Loucy (cell line): ENCODE results near the gene SLC3A2.

Experiments used
- H2AFZ ChIP-seq: fragments of 200-600 bp; sonication (generic); 2 replicates; pipeline ENCODE4 v1.6.0; 2016; ENCODE audit warnings: antibody characterized with exemption, mild to moderate bottlenecking, low read length, moderate library complexity
- H3F3A ChIP-seq: fragments of 200-600 bp; 2 replicates; pipeline ENCODE4 v1.6.0; 2016; ENCODE audit warnings: antibody characterized with exemption, low read depth, mild to moderate bottlenecking
- H3K27me3 ChIP-seq: fragments of 200-600 bp; sonication (generic); 2 replicates; pipeline ENCODE4 v1.6.1; 2014; ENCODE audit warnings: low read length, mild to moderate bottlenecking; ENCODE audit not compliant: insufficient read depth, poor library complexity, severe bottlenecking
- H3K36me3 ChIP-seq: fragments of 200-600 bp; sonication (generic); 2 replicates; pipeline ENCODE4 v1.6.1; 2016; ENCODE audit warnings: low read length; ENCODE audit not compliant: insufficient read depth
- H3K4me1 ChIP-seq: fragments of 200-600 bp; sonication (generic); 2 replicates; pipeline ENCODE4 v1.5.1; 2014; ENCODE audit warnings: low read length, mild to moderate bottlenecking; ENCODE audit not compliant: insufficient read depth, poor library complexity, severe bottlenecking
- H3K4me2 ChIP-seq: fragments of 200-600 bp; sonication (generic); 2 replicates; pipeline ENCODE4 v1.6.0; 2014; ENCODE audit warnings: antibody characterized with exemption, low read length, low read depth, mild to moderate bottlenecking; ENCODE audit not compliant: poor library complexity, severe bottlenecking
- H3K4me3 ChIP-seq: fragments of 200-600 bp; sonication (generic); 2 replicates; pipeline ENCODE4 v1.5.1; 2014; ENCODE audit warnings: low read length, mild to moderate bottlenecking, mixed read lengths; ENCODE audit not compliant: poor library complexity, severe bottlenecking
- H3K79me2 ChIP-seq: fragments of 200-600 bp; sonication (generic); 2 replicates; pipeline ENCODE4 v1.6.1; 2014; ENCODE audit warnings: low read length; ENCODE audit not compliant: insufficient read depth
- H3K9ac ChIP-seq: fragments of 200-600 bp; sonication (generic); 2 replicates; pipeline ENCODE4 v1.6.0; 2014; ENCODE audit warnings: mild to moderate bottlenecking, low read depth, low read length, moderate library complexity; ENCODE audit not compliant: poor library complexity, severe bottlenecking
- H3K9me2 ChIP-seq: fragments of 200-600 bp; sonication (generic); replicated peaks from 2 replicates; pipeline ENCODE4 v1.6.1; 2016; ENCODE audit warnings: low read depth, low read length, mixed read lengths
- H3K9me3 ChIP-seq: fragments of 200-600 bp; sonication (generic); 2 replicates; pipeline ENCODE4 v1.6.1; 2014; ENCODE audit warnings: mild to moderate bottlenecking, antibody characterized with exemption, low read length, low read depth; ENCODE audit not compliant: insufficient read depth
- H4K20me1 ChIP-seq: fragments of 200-600 bp; sonication (generic); 2 replicates; pipeline ENCODE4 v1.6.0; 2014; ENCODE audit warnings: antibody characterized with exemption, low read length, mild to moderate bottlenecking; ENCODE audit not compliant: insufficient read depth, poor library complexity, severe bottlenecking
- EZH2phosphoT487 ChIP-seq: fragments of 200-600 bp; IDR thresholded peaks from 2 replicates; pipeline ENCODE4 v1.6.1; 2018; ENCODE audit warnings: antibody characterized with exemption, mild to moderate bottlenecking, moderate library complexity, borderline replicate concordance
- TF ChIP-seq, protein P1 (sequence below): fragments of 200-600 bp; sonication (generic); conservative IDR thresholded peaks from 2 replicates; pipeline ENCODE4 v1.5.1; 2014; ENCODE audit warnings: mild to moderate bottlenecking, antibody characterized with exemption, low read length

Gene SLC3A2

DNA sequence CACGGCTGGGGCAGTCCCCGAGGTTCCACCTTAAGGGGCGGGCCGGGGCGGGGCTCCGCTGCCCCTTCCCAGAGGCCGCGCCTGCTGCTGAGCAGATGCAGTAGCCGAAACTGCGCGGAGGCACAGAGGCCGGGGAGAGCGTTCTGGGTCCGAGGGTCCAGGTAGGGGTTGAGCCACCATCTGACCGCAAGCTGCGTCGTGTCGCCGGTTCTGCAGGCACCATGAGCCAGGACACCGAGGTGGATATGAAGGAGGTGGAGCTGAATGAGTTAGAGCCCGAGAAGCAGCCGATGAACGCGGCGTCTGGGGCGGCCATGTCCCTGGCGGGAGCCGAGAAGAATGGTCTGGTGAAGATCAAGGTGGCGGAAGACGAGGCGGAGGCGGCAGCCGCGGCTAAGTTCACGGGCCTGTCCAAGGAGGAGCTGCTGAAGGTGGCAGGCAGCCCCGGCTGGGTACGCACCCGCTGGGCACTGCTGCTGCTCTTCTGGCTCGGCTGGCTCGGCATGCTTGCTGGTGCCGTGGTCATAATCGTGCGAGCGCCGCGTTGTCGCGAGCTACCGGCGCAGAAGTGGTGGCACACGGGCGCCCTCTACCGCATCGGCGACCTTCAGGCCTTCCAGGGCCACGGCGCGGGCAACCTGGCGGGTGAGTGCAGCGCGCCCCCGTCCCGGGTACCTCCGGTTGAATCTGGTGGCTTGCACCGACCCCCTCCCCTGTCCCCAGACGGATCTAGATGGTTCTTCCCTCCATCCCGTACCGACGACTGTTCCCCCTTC lies at the start of gene SLC3A2:
Gene SLC3A2, plus strand, starts transcription at position 94 of the 776 bp plus-strand sequence. Its CDS starts 128 bp downstream, at position 222.
- Histone ChIP-seq H3K4me2 (peak within 1 kb of the TSS; percentile 100), H3K36me3 (peaks cover 37% of the 10 kb centered on the region), H3K9ac (peak within 1 kb of the TSS; percentile 100), H3K4me3 (peak within 1 kb of the TSS; percentile 92), H3K79me2 (peaks cover 64% of the 10 kb centered on the region), H2AFZ (peak within 1 kb of the TSS; percentile 62), H3F3A (no peaks in the 10 kb centered on the region), H3K27me3 (peaks cover 4% of the 10 kb centered on the region), H3K9me3 (no peaks in the 10 kb centered on the region), H4K20me1 (peaks cover 39% of the 10 kb centered on the region), H3K9me2 (no peaks in the 10 kb centered on the region), H3K4me1 (peaks cover 37% of the 10 kb centered on the region)
- TF ChIP-seq, protein P1, sequence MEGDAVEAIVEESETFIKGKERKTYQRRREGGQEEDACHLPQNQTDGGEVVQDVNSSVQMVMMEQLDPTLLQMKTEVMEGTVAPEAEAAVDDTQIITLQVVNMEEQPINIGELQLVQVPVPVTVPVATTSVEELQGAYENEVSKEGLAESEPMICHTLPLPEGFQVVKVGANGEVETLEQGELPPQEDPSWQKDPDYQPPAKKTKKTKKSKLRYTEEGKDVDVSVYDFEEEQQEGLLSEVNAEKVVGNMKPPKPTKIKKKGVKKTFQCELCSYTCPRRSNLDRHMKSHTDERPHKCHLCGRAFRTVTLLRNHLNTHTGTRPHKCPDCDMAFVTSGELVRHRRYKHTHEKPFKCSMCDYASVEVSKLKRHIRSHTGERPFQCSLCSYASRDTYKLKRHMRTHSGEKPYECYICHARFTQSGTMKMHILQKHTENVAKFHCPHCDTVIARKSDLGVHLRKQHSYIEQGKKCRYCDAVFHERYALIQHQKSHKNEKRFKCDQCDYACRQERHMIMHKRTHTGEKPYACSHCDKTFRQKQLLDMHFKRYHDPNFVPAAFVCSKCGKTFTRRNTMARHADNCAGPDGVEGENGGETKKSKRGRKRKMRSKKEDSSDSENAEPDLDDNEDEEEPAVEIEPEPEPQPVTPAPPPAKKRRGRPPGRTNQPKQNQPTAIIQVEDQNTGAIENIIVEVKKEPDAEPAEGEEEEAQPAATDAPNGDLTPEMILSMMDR, result peak; percentile 63
- TF ChIP-seq EZH2phosphoT487, result no peak

DNA sequence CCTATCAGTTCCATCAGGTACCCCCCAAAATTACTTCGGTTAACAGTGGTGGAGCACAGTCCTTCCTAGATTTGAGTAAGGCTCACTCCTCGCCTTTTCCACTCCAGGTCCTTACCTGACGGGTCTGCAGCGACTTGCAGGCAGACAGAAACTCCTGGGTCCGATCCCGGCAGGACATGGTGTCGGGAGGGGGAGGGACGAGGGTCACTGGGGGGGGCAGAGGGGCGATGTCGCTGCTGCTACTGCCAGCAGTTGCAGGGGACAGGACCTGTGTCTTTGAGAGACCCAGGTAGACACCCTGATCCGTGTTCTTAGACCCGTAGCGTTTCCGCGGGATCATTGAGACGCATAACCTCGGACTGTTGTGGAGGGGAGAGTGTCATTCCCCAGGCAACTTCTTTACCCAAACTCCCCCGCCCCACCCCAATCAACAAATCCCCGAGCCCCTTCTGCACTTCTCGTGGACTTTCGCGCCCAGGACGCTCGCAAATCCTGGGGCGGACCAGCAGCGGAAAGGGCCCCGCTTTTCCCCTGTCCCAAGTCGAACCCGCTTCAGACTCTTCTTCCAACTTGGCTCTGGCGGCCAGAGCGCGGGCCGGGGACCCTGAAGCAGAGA lies 49.7 kb upstream of the SLC3A2 start:
- Histone ChIP-seq H3K9ac (peak overlapping the region; percentile 80), H3K79me2 (peaks cover 44% of the 10 kb centered on the region), H3K27me3 (no peaks in the 10 kb centered on the region), H3K9me3 (no peaks in the 10 kb centered on the region), H3K9me2 (no peaks in the 10 kb centered on the region), H4K20me1 (peaks cover 8% of the 10 kb centered on the region), H3K4me1 (peaks cover 14% of the 10 kb centered on the region), H2AFZ (peak overlapping the region; percentile 76; the same call in 1 of the 2 replicates), H3K4me2 (peak overlapping the region; percentile 80), H3K36me3 (peaks cover 17% of the 10 kb centered on the region; the same call in 1 of the 2 replicates), H3F3A (no peaks in the 10 kb centered on the region), H3K4me3 (peak overlapping the region; percentile 93)
- TF ChIP-seq, protein P1, result no peak
- no peak for TF ChIP-seq EZH2phosphoT487

DNA sequence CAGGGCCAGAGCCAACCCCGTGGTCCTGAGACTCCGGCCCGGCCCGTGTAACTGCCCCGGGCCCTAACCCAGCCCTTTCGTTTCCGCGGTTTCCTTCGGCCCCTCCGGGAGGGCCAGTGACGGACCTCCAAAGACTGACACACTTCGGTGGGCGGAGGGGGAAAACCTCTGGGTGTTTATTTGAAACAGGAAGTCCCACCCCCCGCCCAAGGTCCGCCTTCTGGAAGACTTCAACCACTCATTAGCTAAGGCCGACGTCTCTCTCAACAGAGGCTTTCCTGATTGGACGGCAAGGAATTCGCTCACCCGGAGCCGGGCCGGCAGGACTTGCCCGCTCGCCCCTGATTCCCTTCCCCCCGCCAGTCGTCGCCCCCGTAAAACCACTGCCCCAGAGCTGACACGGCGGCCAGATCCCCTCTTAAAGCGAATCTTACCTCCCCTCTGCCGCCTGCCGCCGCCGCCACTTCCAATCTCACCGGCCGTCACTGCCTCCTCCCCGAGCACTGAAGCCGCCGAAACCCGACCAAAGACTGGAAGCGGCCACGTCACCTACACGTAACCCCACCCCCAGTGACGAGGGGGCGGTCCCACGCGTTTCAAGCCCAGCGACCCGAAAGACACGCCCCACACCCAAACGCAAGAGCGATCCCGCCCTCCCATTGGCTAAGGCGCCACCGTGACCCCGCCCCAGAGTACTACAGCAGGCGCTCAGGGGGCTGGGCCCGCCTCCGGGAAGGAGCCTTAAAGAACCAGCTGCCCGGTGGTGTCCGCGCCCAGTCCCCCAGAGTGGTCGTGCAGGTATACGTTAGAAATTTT lies 49.0 kb upstream of the SLC3A2 start, which contains the start of gene STX5:
Gene STX5, minus strand, starts transcription at position 532 of the 816 bp plus-strand sequence. CDS start 808 bp downstream, outside the sequence.
- no peaks in the 10 kb centered on the region for H3F3A ChIP-seq
- peak within 1 kb of the TSS; percentile 80 for H3K4me2 ChIP-seq
- peaks cover 17% of the 10 kb centered on the region; the same call in 1 of the 2 replicates for H3K36me3 ChIP-seq
- TF ChIP-seq, protein P1, result no peak
- TF ChIP-seq EZH2phosphoT487, result no peak
- peaks cover 14% of the 10 kb centered on the region for H3K4me1 ChIP-seq
- peaks cover 50% of the 10 kb centered on the region for H3K79me2 ChIP-seq
- peaks cover 8% of the 10 kb centered on the region for H4K20me1 ChIP-seq
- no peaks in the 10 kb centered on the region for H3K27me3 ChIP-seq
- peak within 1 kb of the TSS; percentile 80 for H2AFZ ChIP-seq
- H3K9me2 ChIP-seq, result no peaks in the 10 kb centered on the region
- peak within 1 kb of the TSS; percentile 80 for H3K9ac ChIP-seq
- no peaks in the 10 kb centered on the region for H3K9me3 ChIP-seq
- H3K4me3 ChIP-seq, result peak within 1 kb of the TSS; percentile 93
